ENCODE measurements around the gene PTPRN.

DNA sequence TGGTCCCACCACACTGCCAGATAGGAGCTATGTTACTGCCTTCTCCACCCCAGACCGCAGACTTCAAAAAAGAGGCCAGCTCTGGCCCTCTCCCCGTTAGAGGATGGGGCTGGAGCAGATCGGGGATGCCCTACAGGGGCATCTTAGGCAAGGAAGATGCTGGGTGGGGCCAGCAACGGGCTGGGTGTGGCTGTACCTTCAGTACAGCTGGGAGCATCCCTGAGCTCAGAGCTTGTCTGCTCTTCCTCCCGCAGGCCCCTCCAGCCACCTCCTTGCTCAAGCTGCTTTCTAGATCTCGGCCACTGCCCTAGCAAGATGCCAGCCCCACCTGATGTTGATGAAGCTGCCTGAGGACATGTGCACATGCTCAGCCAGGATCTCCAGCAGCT is 9.8 kb downstream of the PTPRN start:
- TF ChIP-seq, protein P1, sequence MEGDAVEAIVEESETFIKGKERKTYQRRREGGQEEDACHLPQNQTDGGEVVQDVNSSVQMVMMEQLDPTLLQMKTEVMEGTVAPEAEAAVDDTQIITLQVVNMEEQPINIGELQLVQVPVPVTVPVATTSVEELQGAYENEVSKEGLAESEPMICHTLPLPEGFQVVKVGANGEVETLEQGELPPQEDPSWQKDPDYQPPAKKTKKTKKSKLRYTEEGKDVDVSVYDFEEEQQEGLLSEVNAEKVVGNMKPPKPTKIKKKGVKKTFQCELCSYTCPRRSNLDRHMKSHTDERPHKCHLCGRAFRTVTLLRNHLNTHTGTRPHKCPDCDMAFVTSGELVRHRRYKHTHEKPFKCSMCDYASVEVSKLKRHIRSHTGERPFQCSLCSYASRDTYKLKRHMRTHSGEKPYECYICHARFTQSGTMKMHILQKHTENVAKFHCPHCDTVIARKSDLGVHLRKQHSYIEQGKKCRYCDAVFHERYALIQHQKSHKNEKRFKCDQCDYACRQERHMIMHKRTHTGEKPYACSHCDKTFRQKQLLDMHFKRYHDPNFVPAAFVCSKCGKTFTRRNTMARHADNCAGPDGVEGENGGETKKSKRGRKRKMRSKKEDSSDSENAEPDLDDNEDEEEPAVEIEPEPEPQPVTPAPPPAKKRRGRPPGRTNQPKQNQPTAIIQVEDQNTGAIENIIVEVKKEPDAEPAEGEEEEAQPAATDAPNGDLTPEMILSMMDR (IDR thresholded peaks at IDR 0.05), result no peak
- no peak for TF ChIP-seq POLR2AphosphoS5 (IDR thresholded peaks at IDR 0.05)
- TF ChIP-seq POLR2A (IDR thresholded peaks at IDR 0.05), result no peak

Measured in gastroesophageal sphincter (tissue), 3 donors.